MM.1S (cell line): ENCODE data around the gene ACP1.

Source experiments
- DNase-seq: peaks from one replicate; pipeline ENCODE4 v3.0.0-alpha.2; 2015
- H2AFZ ChIP-seq: fragments of 300-600 bp; sonication (generic); 2 replicates; pipeline ENCODE4 v1.6.0; 2016; ENCODE audit warnings: antibody characterized with exemption, low read length
- H3F3A ChIP-seq: fragments of 300-600 bp; sonication (generic); 2 replicates; pipeline ENCODE4 v1.6.1; 2016; ENCODE audit warnings: mild to moderate bottlenecking, antibody characterized with exemption, low read length, moderate library complexity, mixed read lengths; ENCODE audit not compliant: insufficient read depth
- H3K27ac ChIP-seq: fragments of 300-600 bp; sonication (generic); 2 replicates; pipeline ENCODE4 v1.5.1; 2016; ENCODE audit warnings: mild to moderate bottlenecking, low read length
- H3K27me3 ChIP-seq: fragments of 300-600 bp; sonication (generic); replicated peaks from 2 replicates; pipeline ENCODE4 v1.6.0; 2016; ENCODE audit warnings: low read length; ENCODE audit not compliant: insufficient read depth
- H3K36me3 ChIP-seq: fragments of 300-600 bp; sonication (generic); replicated peaks from 2 replicates; pipeline ENCODE4 v1.6.1; 2016; ENCODE audit warnings: mild to moderate bottlenecking, low read length, mixed read lengths; ENCODE audit not compliant: insufficient read depth
- H3K4me1 ChIP-seq: fragments of 300-600 bp; sonication (generic); 2 replicates; pipeline ENCODE4 v1.6.1; 2016; ENCODE audit warnings: low read length, mixed read lengths
- H3K4me2 ChIP-seq: fragments of 300-600 bp; sonication (generic); 2 replicates; pipeline ENCODE4 v1.6.0; 2016; ENCODE audit warnings: low read depth, low read length
- H3K4me3 ChIP-seq: fragments of 300-600 bp; sonication (generic); 2 replicates; pipeline ENCODE4 v1.5.1; 2016; ENCODE audit warnings: low read length, mixed read lengths
- H3K79me2 ChIP-seq: fragments of 300-600 bp; sonication (generic); 2 replicates; pipeline ENCODE4 v1.6.1; 2016; ENCODE audit warnings: mixed run types, low read length, mixed read lengths
- H3K9ac ChIP-seq: fragments of 300-600 bp; sonication (generic); 2 replicates; pipeline ENCODE4 v1.6.1; 2016; ENCODE audit warnings: low read length, mixed read lengths
- H3K9me2 ChIP-seq: fragments of 300-600 bp; sonication (generic); replicated peaks from 2 replicates; pipeline ENCODE4 v1.6.1; 2016; ENCODE audit warnings: mild to moderate bottlenecking, low read length, mixed read lengths; ENCODE audit not compliant: insufficient read depth
- H3K9me3 ChIP-seq: fragments of 300-600 bp; sonication (generic); replicated peaks from 2 replicates; pipeline ENCODE4 v1.6.1; 2016; ENCODE audit warnings: mild to moderate bottlenecking, low read length, mixed read lengths; ENCODE audit not compliant: insufficient read depth
- H4K20me1 ChIP-seq: fragments of 300-600 bp; sonication (generic); 2 replicates; pipeline ENCODE4 v1.6.1; 2016; ENCODE audit warnings: mild to moderate bottlenecking, low read length, moderate library complexity, mixed read lengths; ENCODE audit not compliant: insufficient read depth
- EZH2 ChIP-seq: fragments of 300-600 bp; sonication (generic); optimal IDR thresholded peaks from 2 replicates; pipeline ENCODE3; 2017; ENCODE audit warnings: low read depth, mild to moderate bottlenecking, antibody characterized with exemption, low read length, mixed read lengths
- EZH2phosphoT487 ChIP-seq: fragments of 300-600 bp; sonication (generic); IDR thresholded peaks from 2 replicates; pipeline ENCODE4 v1.6.1; 2018; ENCODE audit warnings: antibody characterized with exemption, low read length
- TF ChIP-seq, protein P1 (sequence below): fragments of 300-600 bp; sonication (generic); IDR thresholded peaks from 2 replicates; pipeline ENCODE4 v1.5.1; 2016; ENCODE audit warnings: antibody characterized with exemption, low read length, mixed read lengths

Gene ACP1

DNA sequence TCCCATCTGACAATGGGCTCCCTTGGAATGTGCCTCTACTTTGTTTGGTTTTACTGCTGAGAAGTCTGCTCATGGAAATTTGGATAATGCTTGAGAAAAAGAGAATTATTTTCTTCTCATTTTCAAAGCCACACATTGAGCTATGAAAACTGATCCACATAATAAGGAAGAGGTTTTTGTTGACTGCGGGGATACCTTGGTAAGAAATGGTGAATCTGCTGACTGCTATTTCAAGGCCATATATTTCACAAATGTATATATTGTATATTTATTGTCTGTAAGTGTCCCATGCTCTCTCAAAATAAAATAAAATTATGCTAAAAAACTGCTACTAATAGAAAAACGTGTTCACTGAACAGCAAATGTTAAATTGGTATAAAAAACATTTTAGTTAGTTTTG is 16.0 kb upstream of the ACP1 start:
- no peak overlapping the region for H3K4me3 ChIP-seq
- H3K9me2 ChIP-seq = no peaks in the 10 kb centered on the region
- H3K9me3 ChIP-seq = no peaks in the 10 kb centered on the region
- H3K4me1 ChIP-seq = no peaks in the 10 kb centered on the region
- no peak for DNase-seq
- H3K4me2 ChIP-seq = no peak overlapping the region
- no peaks in the 10 kb centered on the region for H4K20me1 ChIP-seq
- TF ChIP-seq EZH2phosphoT487 (no peak), EZH2 (no peak)
- TF ChIP-seq, protein P1, sequence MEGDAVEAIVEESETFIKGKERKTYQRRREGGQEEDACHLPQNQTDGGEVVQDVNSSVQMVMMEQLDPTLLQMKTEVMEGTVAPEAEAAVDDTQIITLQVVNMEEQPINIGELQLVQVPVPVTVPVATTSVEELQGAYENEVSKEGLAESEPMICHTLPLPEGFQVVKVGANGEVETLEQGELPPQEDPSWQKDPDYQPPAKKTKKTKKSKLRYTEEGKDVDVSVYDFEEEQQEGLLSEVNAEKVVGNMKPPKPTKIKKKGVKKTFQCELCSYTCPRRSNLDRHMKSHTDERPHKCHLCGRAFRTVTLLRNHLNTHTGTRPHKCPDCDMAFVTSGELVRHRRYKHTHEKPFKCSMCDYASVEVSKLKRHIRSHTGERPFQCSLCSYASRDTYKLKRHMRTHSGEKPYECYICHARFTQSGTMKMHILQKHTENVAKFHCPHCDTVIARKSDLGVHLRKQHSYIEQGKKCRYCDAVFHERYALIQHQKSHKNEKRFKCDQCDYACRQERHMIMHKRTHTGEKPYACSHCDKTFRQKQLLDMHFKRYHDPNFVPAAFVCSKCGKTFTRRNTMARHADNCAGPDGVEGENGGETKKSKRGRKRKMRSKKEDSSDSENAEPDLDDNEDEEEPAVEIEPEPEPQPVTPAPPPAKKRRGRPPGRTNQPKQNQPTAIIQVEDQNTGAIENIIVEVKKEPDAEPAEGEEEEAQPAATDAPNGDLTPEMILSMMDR = no peak
- H3K27me3 ChIP-seq = no peaks in the 10 kb centered on the region
- no peak overlapping the region for H3K9ac ChIP-seq
- H3K27ac ChIP-seq = no peak overlapping the region
- no peaks in the 10 kb centered on the region for H3K36me3 ChIP-seq
- no peaks in the 10 kb centered on the region for H3F3A ChIP-seq
- H3K79me2 ChIP-seq = no peaks in the 10 kb centered on the region
- no peak overlapping the region for H2AFZ ChIP-seq

DNA sequence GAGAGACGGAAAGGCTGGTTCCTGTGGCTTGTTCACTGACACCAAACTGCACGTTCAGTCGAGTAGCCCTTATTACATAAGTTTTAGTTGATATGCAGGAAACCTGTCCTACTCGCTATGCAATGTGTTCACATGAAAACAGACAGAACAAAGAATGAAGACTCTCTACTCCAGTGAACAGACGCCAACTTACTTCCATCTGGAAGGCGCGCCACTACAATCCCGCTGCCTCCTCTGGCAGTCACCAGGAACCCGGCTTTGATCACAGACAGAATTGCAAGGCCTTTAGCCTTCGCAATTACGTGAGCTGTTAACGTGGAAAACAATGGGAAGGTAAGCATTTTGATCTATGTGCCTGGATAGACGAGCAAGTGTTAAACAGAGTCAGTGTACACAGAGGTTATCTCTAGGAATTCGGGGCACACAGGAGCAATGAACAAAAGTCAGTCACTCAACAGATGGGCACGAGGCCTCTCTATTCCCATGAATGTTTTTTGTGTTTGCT is 15.2 kb upstream of the ACP1 start:
- no peaks in the 10 kb centered on the region for H3K27me3 ChIP-seq
- H3K9me2 ChIP-seq = no peaks in the 10 kb centered on the region

DNA sequence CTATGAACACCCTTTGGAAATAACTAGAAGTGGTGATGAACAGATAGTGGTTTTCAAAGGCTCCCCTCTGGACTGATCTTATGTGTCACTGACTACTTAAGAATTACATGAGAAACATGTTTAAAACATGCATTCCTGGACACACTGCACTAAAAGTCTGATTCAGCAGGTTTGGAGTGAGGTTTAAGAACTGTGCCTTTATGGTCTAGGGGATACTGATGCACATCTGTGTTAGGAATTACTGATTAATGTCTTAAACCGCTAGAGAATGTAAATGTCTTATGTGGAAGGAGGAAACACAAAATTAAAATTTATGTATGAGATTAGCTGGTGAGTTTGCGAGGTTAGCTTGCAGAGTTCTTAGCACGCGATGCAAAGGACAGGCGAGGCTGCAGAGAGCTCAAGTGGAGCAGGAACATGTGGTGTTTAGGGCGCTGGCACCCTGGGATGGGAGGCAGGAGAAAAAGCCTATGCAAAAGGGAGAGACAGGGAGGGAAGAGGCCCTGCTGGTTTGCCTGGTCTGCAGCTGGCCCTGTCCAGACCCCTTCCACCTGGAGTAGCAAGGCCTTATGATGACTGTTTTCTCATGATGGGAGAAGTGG is 12.6 kb upstream of the ACP1 start:
- H3F3A ChIP-seq = no peaks in the 10 kb centered on the region
- H3K36me3 ChIP-seq = no peaks in the 10 kb centered on the region
- no peak overlapping the region for H3K9ac ChIP-seq
- H3K4me3 ChIP-seq = no peak overlapping the region
- no peaks in the 10 kb centered on the region for H3K79me2 ChIP-seq
- no peak for DNase-seq
- H4K20me1 ChIP-seq = no peaks in the 10 kb centered on the region
- H2AFZ ChIP-seq = no peak overlapping the region
- H3K9me2 ChIP-seq = no peaks in the 10 kb centered on the region
- H3K27me3 ChIP-seq = no peaks in the 10 kb centered on the region
- no peaks in the 10 kb centered on the region for H3K4me1 ChIP-seq
- TF ChIP-seq, protein P1 = no peak
- TF ChIP-seq EZH2 = no peak
- no peak for TF ChIP-seq EZH2phosphoT487
- H3K27ac ChIP-seq = no peak overlapping the region
- no peaks in the 10 kb centered on the region for H3K9me3 ChIP-seq
- no peak overlapping the region for H3K4me2 ChIP-seq

More for the DNA sequence above, 15.2 kb upstream of the ACP1 start:
- H3K4me1 ChIP-seq = no peaks in the 10 kb centered on the region
- H3K27ac ChIP-seq = no peak overlapping the region
- H3K4me3 ChIP-seq = no peak overlapping the region
- H3K9ac ChIP-seq = no peak overlapping the region
- H4K20me1 ChIP-seq = no peaks in the 10 kb centered on the region
- no peak for TF ChIP-seq EZH2phosphoT487
- TF ChIP-seq, protein P1 = no peak
- no peak for TF ChIP-seq EZH2
- H3K79me2 ChIP-seq = no peaks in the 10 kb centered on the region
- no peak overlapping the region for H2AFZ ChIP-seq
- H3K9me3 ChIP-seq = no peaks in the 10 kb centered on the region
- H3K4me2 ChIP-seq = no peak overlapping the region
- H3K36me3 ChIP-seq = no peaks in the 10 kb centered on the region
- DNase-seq = no peak
- H3F3A ChIP-seq = no peaks in the 10 kb centered on the region
